Loucy (cell line): Measurements from ENCODE around the gene TENT4B.

ENCODE experiments used
- H2AFZ ChIP-seq: fragments of 200-600 bp; sonication (generic); 2 replicates; pipeline ENCODE4 v1.6.0; 2016; ENCODE audit warnings: antibody characterized with exemption, mild to moderate bottlenecking, low read length, moderate library complexity
- H3F3A ChIP-seq: fragments of 200-600 bp; 2 replicates; pipeline ENCODE4 v1.6.0; 2016; ENCODE audit warnings: antibody characterized with exemption, low read depth, mild to moderate bottlenecking
- H3K27me3 ChIP-seq: fragments of 200-600 bp; sonication (generic); 2 replicates; pipeline ENCODE4 v1.6.1; 2014; ENCODE audit warnings: low read length, mild to moderate bottlenecking; ENCODE audit not compliant: insufficient read depth, poor library complexity, severe bottlenecking
- H3K36me3 ChIP-seq: fragments of 200-600 bp; sonication (generic); 2 replicates; pipeline ENCODE4 v1.6.1; 2016; ENCODE audit warnings: low read length; ENCODE audit not compliant: insufficient read depth
- H3K4me1 ChIP-seq: fragments of 200-600 bp; sonication (generic); 2 replicates; pipeline ENCODE4 v1.5.1; 2014; ENCODE audit warnings: low read length, mild to moderate bottlenecking; ENCODE audit not compliant: insufficient read depth, poor library complexity, severe bottlenecking
- H3K4me2 ChIP-seq: fragments of 200-600 bp; sonication (generic); 2 replicates; pipeline ENCODE4 v1.6.0; 2014; ENCODE audit warnings: antibody characterized with exemption, low read length, low read depth, mild to moderate bottlenecking; ENCODE audit not compliant: poor library complexity, severe bottlenecking
- H3K4me3 ChIP-seq: fragments of 200-600 bp; sonication (generic); 2 replicates; pipeline ENCODE4 v1.5.1; 2014; ENCODE audit warnings: low read length, mild to moderate bottlenecking, mixed read lengths; ENCODE audit not compliant: poor library complexity, severe bottlenecking
- H3K79me2 ChIP-seq: fragments of 200-600 bp; sonication (generic); 2 replicates; pipeline ENCODE4 v1.6.1; 2014; ENCODE audit warnings: low read length; ENCODE audit not compliant: insufficient read depth
- H3K9ac ChIP-seq: fragments of 200-600 bp; sonication (generic); 2 replicates; pipeline ENCODE4 v1.6.0; 2014; ENCODE audit warnings: mild to moderate bottlenecking, low read depth, low read length, moderate library complexity; ENCODE audit not compliant: poor library complexity, severe bottlenecking
- H3K9me2 ChIP-seq: fragments of 200-600 bp; sonication (generic); replicated peaks from 2 replicates; pipeline ENCODE4 v1.6.1; 2016; ENCODE audit warnings: low read depth, low read length, mixed read lengths
- H3K9me3 ChIP-seq: fragments of 200-600 bp; sonication (generic); 2 replicates; pipeline ENCODE4 v1.6.1; 2014; ENCODE audit warnings: mild to moderate bottlenecking, antibody characterized with exemption, low read length, low read depth; ENCODE audit not compliant: insufficient read depth
- H4K20me1 ChIP-seq: fragments of 200-600 bp; sonication (generic); 2 replicates; pipeline ENCODE4 v1.6.0; 2014; ENCODE audit warnings: antibody characterized with exemption, low read length, mild to moderate bottlenecking; ENCODE audit not compliant: insufficient read depth, poor library complexity, severe bottlenecking
- EZH2phosphoT487 ChIP-seq: fragments of 200-600 bp; IDR thresholded peaks from 2 replicates; pipeline ENCODE4 v1.6.1; 2018; ENCODE audit warnings: antibody characterized with exemption, mild to moderate bottlenecking, moderate library complexity, borderline replicate concordance
- TF ChIP-seq, protein P1 (sequence below): fragments of 200-600 bp; sonication (generic); conservative IDR thresholded peaks from 2 replicates; pipeline ENCODE4 v1.5.1; 2014; ENCODE audit warnings: mild to moderate bottlenecking, antibody characterized with exemption, low read length

TENT4B gene

DNA sequence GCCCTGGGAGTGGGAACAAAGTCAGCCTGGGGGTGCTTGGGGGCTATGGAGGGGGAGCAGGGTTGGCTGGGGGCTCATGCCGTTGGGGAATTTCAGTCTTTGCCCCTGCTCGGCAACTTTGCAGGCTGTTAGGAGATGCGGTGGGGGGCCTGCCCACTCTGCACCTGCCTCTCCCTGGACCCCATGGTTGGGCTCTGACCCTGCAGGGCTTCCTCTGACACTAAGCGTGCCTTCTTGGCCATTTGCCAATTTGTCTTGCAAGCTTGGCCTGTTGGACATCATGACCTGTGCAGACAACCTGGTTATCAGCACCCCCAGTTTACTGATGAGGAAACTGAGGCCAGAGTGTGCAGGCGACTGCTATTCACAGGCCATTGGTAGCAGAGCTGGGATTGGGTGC is 127.8 kb downstream of the TENT4B start:
- no peak for TF ChIP-seq EZH2phosphoT487
- TF ChIP-seq, protein P1, sequence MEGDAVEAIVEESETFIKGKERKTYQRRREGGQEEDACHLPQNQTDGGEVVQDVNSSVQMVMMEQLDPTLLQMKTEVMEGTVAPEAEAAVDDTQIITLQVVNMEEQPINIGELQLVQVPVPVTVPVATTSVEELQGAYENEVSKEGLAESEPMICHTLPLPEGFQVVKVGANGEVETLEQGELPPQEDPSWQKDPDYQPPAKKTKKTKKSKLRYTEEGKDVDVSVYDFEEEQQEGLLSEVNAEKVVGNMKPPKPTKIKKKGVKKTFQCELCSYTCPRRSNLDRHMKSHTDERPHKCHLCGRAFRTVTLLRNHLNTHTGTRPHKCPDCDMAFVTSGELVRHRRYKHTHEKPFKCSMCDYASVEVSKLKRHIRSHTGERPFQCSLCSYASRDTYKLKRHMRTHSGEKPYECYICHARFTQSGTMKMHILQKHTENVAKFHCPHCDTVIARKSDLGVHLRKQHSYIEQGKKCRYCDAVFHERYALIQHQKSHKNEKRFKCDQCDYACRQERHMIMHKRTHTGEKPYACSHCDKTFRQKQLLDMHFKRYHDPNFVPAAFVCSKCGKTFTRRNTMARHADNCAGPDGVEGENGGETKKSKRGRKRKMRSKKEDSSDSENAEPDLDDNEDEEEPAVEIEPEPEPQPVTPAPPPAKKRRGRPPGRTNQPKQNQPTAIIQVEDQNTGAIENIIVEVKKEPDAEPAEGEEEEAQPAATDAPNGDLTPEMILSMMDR = no peak
- peak overlapping the region; percentile 75 for H3K9ac ChIP-seq
- no peaks in the 10 kb centered on the region for H3K9me3 ChIP-seq
- H3K4me2 ChIP-seq = peak overlapping the region; percentile 84
- H3K36me3 ChIP-seq = no peaks in the 10 kb centered on the region
- H3K4me1 ChIP-seq = peaks cover 89% of the 10 kb centered on the region
- H3K27me3 ChIP-seq = no peaks in the 10 kb centered on the region
- peaks cover 94% of the 10 kb centered on the region for H3K79me2 ChIP-seq
- peak overlapping the region; percentile 69 for H3K4me3 ChIP-seq
- H4K20me1 ChIP-seq = peaks cover 9% of the 10 kb centered on the region
- H3K9me2 ChIP-seq = no peaks in the 10 kb centered on the region
- no peak overlapping the region for H2AFZ ChIP-seq
- no peaks in the 10 kb centered on the region; the same call in 1 of the 2 replicates for H3F3A ChIP-seq
